Stimulated activated CD4-positive, alpha-beta T cell treated with anti-CD3 and anti-CD28 coated beads, Interleukin-4, amount 100 ng/mL, for 1 hour (primary cell): ENCODE measurements around the gene DTX2.
"Not testable (repeated sequence)": the region's sequence is repeated elsewhere in the genome, so short reads cannot be mapped to it uniquely, and the experiment has no call there.

ENCODE experiments used
- DNase-seq: peaks from one replicate; pipeline ENCODE4 v3.0.0-alpha.2; 2020

Gene DTX2

DNA sequence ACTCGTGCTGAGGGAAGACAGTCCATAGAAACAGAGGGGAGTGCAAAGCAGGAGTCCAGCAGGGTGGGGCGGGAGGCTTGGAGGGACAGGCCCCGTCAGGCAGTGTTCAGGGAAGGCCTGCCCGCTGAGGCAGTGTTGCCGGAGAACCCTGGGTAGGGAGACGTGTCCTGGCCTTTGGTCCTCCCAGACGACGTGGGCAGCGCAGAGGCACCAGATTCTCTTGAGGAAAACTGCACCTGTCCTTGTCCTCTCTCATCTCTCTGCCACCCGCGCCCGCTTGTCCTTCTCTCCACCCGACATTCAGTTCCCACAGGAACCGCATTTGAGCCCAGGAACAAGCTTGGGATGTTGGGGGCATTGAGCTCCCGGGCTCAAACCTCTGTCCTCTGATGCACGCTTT lies 34.2 kb downstream of the DTX2 start:
- DNase-seq, result not testable (repeated sequence)

GRCh38 chr7:76497918-76498582 lies 36.5 kb downstream of the DTX2 start:
- not testable (repeated sequence) for DNase-seq

- DNase-seq, result not testable (repeated sequence)
Observed at GRCh38 chr7:76498583-76499200, 37.2 kb downstream of the DTX2 start.

DNA sequence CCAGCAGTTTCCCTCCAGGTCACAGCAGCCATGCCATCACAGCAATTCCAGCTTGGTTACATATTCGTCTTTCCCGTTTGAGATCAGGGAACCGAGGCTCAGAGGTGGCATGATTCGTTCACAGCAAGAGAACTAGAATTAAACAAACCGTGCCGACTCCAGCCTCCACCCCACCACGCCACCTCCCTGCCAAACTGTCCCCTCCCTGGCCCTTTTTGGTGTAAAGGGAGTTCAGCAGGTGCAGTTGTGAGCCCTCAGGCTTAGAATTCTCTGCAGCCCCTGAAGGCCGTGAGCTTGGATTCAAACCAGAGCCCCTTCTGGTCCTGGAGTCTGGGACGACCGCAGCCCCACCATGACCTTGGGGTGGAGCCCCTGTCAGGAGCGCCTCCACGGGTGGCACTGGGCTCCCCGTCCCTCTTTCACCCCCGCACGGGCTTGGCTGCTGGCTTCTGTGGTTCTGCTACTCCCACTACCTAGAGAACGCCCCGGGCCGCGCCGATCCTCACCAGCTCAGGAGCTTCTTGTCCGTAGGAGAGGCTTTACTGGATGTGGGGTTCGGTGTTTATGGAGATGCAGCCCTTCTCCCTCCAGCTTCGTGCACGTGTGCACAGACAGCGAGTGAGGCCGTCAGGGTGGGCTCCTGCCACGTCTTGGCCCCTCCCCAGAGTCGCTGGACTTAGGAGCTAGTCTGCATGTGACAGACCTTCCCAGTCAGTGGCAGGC lies 37.9 kb downstream of the DTX2 start:
- not testable (repeated sequence) for DNase-seq

GRCh38 chr7:76499924-76500241 lies 38.4 kb downstream of the DTX2 start:
- DNase-seq, result not testable (repeated sequence)

- DNase-seq, result not testable (repeated sequence)
Observed at GRCh38 chr7:76502224-76502623, 40.7 kb downstream of the DTX2 start.

DNA sequence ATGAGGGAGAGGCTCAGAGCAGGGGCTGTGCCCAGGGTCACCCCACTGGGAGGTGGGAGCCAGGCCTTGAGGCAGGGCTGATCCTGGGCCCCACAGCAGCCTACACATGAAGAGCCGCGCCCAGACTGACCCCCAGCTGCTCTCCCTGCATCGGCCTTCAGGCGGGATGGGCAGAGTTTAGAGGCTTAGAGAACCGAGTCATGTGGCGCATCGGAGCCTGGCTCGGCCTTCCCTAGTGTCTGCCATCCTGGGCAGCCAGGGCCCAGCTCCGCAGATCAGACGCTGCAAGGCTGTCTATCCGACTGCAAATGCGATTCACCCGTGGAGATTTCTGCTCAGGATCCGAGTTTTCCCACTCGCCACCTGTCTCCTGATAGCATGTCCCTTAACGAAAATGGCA lies 41.3 kb downstream of the DTX2 start:
- not testable (repeated sequence) for DNase-seq

DNA sequence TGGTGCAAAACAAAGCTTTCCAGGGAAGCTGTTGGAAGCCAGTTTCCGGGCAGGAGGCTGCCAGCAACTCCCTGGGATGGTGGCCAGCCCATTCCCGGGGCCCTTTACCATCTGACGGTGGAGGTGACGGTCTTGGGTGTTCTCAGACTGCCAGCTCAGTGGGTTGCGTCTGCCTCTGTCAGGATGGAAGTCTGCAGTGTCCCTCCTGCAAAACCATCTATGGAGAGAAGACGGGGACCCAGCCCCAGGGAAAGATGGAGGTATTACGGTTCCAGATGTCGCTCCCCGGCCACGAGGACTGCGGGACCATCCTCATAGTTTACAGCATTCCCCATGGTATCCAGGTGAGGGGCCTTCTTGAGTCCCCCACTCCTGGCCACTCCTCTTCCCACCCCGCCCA lies 41.7 kb downstream of the DTX2 start:
- DNase-seq, result not testable (repeated sequence)

GRCh38 chr7:76504351-76505167 lies 43.0 kb downstream of the DTX2 start:
- not testable (repeated sequence) for DNase-seq

GRCh38 chr7:76505168-76506080 lies 43.9 kb downstream of the DTX2 start:
- DNase-seq, result no peak

DNA sequence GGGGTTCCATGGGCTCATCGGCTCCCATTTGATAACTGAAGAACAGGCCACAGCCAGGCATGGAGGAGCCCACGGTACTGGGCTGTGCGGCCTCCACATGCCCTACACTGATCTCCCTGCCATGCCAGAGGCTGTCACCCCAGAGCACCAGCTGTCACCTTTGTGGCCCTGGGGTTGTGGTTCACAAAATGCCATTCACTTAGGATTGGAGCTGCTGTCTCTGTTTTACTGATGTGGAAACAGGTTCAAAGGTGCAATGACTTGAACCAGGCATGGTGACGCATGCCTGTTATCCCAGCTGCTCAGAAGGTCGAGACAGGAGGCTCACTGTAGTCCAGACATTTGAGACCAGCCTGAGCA lies 44.6 kb downstream of the DTX2 start:
- DNase-seq, result no peak

DNA sequence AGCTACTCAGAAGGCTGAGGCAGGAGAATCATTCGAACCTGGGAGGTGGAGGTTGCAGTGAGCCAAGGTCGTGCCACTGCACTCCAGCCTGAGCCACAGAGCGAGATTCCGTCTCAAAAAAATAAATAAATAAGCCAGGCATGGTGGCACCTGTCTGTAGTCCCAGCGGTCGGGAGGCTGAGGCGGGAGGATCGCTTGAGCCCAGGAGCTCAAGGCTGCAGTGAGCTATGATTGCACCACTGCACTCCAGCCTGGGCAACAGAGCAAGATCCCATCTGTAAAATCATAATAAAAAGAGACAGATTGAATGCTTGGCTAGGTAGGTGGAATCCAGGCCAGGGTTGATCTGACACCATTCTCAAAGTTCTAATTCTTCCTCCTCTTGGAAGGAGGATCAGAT lies 45.1 kb downstream of the DTX2 start:
- DNase-seq, result not testable (repeated sequence)

DNA sequence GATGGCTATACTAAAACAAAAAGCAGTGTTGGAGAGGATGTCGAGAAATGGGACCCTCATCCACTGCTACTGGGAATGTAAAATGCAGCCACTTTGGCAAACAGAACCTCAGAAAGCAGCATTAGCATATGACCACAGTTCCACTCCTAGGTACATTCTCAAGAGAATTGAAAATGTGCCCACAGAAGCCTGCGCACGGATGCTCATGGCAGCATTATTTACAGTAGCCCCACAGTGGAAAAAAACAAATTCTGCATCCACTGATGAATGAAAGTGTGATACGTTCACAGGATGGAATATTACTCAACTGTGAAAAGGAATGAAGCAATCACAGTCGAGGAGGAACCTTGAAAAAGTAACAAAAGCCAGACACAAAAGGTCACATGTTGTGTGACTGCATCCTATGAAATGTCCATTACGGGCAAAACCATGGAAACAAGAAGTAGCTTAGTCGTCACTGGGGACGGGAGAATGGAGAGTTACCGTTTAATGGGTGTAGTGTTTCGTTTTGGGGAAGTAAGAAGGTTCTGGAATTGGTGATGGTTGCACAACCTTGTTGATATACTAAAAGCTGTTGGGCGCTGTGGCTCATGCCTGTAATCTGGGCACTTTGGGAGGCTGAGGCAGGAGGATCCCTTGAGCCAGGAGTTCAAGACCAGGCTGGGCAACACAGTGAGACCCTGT lies 46.4 kb downstream of the DTX2 start:
- DNase-seq, result no peak

DNA sequence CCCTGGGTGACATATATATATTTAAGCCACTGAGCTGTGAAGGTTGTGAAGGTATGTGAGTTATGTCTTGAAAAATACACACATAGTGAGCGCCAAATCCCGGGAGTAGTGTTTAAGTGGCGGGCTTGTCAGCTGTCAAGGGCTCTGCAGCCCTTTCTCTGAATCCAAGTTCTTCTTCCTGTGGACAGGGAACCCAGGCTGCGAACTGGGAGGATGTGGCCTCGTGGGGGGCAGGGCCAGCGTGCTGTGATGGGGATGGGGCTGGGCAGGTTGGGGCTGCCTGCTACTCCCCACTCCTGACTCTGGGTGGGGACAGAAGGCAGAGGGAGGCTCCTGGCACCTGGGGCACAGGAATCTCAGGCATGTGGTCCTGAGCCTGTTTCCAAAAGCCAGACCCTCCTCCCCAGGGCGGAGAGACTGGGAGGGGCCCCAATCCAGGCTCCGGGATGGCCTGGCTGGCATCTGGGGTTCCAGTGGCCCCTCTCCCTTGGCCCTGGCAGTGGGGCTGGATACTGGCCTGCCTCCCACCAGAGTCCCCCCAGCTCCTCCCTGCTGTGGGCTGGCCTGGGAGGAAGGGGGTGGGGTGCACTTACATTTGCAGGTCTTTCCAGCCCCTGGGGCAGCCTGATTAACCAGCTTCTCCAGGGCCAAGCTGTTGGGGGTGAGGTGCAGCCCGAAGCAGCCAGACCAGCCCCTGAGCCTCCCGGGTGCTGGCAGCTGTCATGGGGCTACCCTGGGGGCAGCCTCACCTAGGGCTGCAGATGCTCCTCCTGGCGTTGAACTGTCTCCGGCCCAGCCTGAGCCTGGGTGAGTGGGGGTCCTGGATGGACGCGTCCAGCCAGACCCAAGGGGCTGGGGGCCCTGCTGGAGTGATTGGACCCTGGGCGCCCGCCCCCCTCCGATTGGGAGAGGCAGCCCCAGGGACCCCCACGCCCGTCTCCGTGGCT lies 48.7 kb downstream of the DTX2 start, which contains the start of gene UPK3B:
UPK3B (plus strand) TSS at position 622 of the 947 bp plus-strand sequence; CDS start at position 723, 101 bp downstream.
- DNase-seq, result no peak

- not testable (repeated sequence) for DNase-seq
Observed at GRCh38 chr7:76511200-76511910, 49.8 kb downstream of the DTX2 start.

- not testable (repeated sequence) for DNase-seq
Observed at GRCh38 chr7:76511911-76512885, 50.7 kb downstream of the DTX2 start.

GRCh38 chr7:76512941-76513816 lies 51.7 kb downstream of the DTX2 start:
- DNase-seq, result no peak
